Smooth muscle cell (in vitro differentiated cells): ENCODE data around the gene CDK11A. TPM values are rescaled to one million over a fixed set of nuclear protein-coding genes. Genes with fewer than 3 reads are reported as not detected.

Experiments
- DNase-seq: peaks from one replicate; lab custom pipeline; 2025; ENCODE audit not compliant: unreplicated experiment; lab: John Stamatoyannopoulos, UW
- H2AFZ ChIP-seq: fragments of 200-600 bp; sonication (generic); 2 replicates; pipeline ENCODE4 v1.6.0; 2016; ENCODE audit warnings: antibody characterized with exemption, low read depth, mild to moderate bottlenecking
- H3F3A ChIP-seq: fragments of 200-600 bp; sonication (generic); 2 replicates; pipeline ENCODE4 v1.6.0; 2017; ENCODE audit warnings: antibody characterized with exemption, low read depth
- H3K27ac ChIP-seq: fragments of 200-600 bp; sonication (generic); 2 replicates; pipeline ENCODE4 v1.5.1; 2016; ENCODE audit warnings: low read depth, mild to moderate bottlenecking
- H3K27me3 ChIP-seq: fragments of 200-600 bp; sonication (generic); 2 replicates; pipeline ENCODE4 v1.6.1; 2016; ENCODE audit warnings: low read depth, mild to moderate bottlenecking
- H3K36me3 ChIP-seq: fragments of 200-600 bp; sonication (generic); 2 replicates; pipeline ENCODE4 v1.5.1; 2016; ENCODE audit warnings: low read depth
- H3K4me1 ChIP-seq: fragments of 200-600 bp; sonication (generic); 2 replicates; pipeline ENCODE4 v1.5.1; 2016; ENCODE audit warnings: low read depth
- H3K4me2 ChIP-seq: fragments of 200-600 bp; sonication (generic); 2 replicates; pipeline ENCODE4 v1.6.0; 2016; ENCODE audit warnings: mild to moderate bottlenecking
- H3K4me3 ChIP-seq: fragments of 200-600 bp; sonication (generic); 2 replicates; pipeline ENCODE4 v1.5.1; 2016; ENCODE audit warnings: mild to moderate bottlenecking
- H3K79me2 ChIP-seq: fragments of 200-600 bp; sonication (generic); 2 replicates; pipeline ENCODE4 v1.6.0; 2016; ENCODE audit warnings: low read depth, mild to moderate bottlenecking
- H3K9ac ChIP-seq: fragments of 200-600 bp; sonication (generic); 2 replicates; pipeline ENCODE4 v1.6.0; 2016; ENCODE audit warnings: low read depth
- H3K9me3 ChIP-seq: fragments of 200-600 bp; sonication (generic); replicated peaks from 2 replicates; pipeline ENCODE4 v1.5.1; 2016; ENCODE audit warnings: low read depth
- H4K20me1 ChIP-seq: fragments of 200-600 bp; sonication (generic); 2 replicates; pipeline ENCODE4 v1.6.0; 2016; ENCODE audit warnings: low read depth
- WGBS: methylation state at CpG from one replicate; pipeline ENCODE4 v1.1.7; 2016; ENCODE audit warnings: low lambda C conversion rate; 5-methylcytosine and 5-hydroxymethylcytosine counted together
- polyA plus RNA-seq: library from polyadenylated mRNA; unstranded; fragments of >200 nt; fragmentation: Nextera tagmentation; extraction: Ambion mirVana; gene quantifications from 2 replicates; pipeline ENCODE4 v1.2.1, GENCODE V29; 2016
- total RNA-seq: library from RNA; depleted of rRNA; stranded (reverse); fragments of >200 nt; gene quantifications from 2 replicates; pipeline ENCODE4 v1.2.3, GENCODE V29; 2014
- TF ChIP-seq, protein P1 (sequence below): fragments of 200-600 bp; sonication (generic); IDR thresholded peaks from 2 replicates; pipeline ENCODE4 v1.5.1; 2017; ENCODE audit warnings: borderline replicate concordance, mild to moderate bottlenecking, antibody characterized with exemption; ENCODE audit not compliant: insufficient read depth, poor library complexity, severe bottlenecking

CDK11A gene
- total and polyA plus RNA-seq, 2 experiments from 2014 or later, result 19.8 to 20.9 TPM

DNA sequence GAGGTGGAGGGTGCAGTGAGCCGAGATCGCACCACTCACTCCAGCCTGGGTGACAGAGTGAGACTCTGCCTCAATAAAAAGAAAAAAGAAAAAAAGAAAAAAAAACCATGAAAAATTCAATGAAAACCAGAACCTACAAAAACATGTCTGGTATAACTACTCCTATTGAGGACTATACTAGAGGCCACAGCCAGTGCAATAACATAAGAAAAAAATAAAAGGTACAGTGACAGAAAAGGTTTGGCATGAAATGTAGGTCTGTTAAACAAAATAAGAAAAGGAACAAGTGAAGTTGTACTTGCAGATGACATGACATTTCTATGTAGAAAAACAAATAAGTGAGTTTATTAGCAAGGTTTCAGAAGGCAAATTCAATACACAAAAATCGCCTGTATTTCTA lies 45.9 kb upstream of the CDK11A start:
- Histone ChIP-seq H3K9me3 (no peaks in the 10 kb centered on the region), H3K9ac (no peak overlapping the region), H3K4me2 (no peak overlapping the region), H3K36me3 (no peaks in the 10 kb centered on the region), H3K27me3 (no peaks in the 10 kb centered on the region), H3K4me3 (no peak overlapping the region), H3K79me2 (peaks cover 98% of the 10 kb centered on the region), H3K4me1 (no peaks in the 10 kb centered on the region), H2AFZ (no peak overlapping the region), H4K20me1 (peaks cover 67% of the 10 kb centered on the region), H3K27ac (no peak overlapping the region), H3F3A (no peaks in the 10 kb centered on the region)
- DNase-seq, result no peak
- WGBS, result 98% methylated on average over 3 of the region's 3 CpGs
- TF ChIP-seq, protein P1, sequence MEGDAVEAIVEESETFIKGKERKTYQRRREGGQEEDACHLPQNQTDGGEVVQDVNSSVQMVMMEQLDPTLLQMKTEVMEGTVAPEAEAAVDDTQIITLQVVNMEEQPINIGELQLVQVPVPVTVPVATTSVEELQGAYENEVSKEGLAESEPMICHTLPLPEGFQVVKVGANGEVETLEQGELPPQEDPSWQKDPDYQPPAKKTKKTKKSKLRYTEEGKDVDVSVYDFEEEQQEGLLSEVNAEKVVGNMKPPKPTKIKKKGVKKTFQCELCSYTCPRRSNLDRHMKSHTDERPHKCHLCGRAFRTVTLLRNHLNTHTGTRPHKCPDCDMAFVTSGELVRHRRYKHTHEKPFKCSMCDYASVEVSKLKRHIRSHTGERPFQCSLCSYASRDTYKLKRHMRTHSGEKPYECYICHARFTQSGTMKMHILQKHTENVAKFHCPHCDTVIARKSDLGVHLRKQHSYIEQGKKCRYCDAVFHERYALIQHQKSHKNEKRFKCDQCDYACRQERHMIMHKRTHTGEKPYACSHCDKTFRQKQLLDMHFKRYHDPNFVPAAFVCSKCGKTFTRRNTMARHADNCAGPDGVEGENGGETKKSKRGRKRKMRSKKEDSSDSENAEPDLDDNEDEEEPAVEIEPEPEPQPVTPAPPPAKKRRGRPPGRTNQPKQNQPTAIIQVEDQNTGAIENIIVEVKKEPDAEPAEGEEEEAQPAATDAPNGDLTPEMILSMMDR, result no peak

DNA sequence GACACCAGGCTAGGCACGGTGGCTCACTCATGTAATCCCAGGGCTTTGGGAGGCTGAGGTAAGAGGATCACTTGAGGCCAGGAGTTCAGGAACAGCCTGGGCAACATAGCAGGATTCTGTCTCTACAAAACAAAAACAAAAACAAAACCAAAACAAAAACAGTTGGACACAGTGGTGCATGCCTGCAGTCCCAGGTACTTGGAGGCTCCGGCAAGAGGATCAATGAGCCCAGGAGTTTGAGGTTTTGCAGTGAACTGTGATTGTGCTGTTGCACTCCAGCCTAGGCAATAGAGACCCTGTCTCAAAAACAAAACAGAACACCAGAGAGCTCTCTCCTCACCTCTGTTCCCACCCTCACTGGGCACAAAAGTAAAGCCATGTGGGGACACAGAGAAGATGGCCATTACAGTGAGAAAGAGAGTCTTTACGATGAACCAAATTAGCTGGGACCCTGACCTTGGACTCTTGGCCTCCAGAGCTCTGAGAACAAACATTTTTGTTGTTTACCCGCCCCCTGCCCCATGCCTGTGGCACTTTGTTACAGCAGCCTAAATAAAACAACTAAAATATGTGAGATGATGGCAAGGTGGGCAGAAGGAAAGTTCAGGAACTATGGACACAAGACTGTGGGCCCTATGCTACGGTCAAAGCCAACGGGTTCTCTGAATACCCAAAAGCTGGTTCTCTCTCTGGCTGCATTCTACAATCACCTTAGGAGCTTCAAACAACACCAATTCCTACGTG lies 44.3 kb upstream of the CDK11A start:
- no peaks in the 10 kb centered on the region for H3K9me3 ChIP-seq
- no peak for DNase-seq
- H2AFZ ChIP-seq, result no peak overlapping the region
- H3K4me2 ChIP-seq, result no peak overlapping the region
- no peak overlapping the region for H3K9ac ChIP-seq
- no peak overlapping the region for H3K4me3 ChIP-seq
- H3K27me3 ChIP-seq, result no peaks in the 10 kb centered on the region
- H4K20me1 ChIP-seq, result peaks cover 74% of the 10 kb centered on the region
- H3K4me1 ChIP-seq, result no peaks in the 10 kb centered on the region
- no peaks in the 10 kb centered on the region for H3F3A ChIP-seq
- peaks cover 94% of the 10 kb centered on the region for H3K79me2 ChIP-seq
- TF ChIP-seq, protein P1, result no peak
- WGBS, result 98% methylated on average over 7 of the region's 7 CpGs
- H3K36me3 ChIP-seq, result no peaks in the 10 kb centered on the region
- no peak overlapping the region for H3K27ac ChIP-seq

DNA sequence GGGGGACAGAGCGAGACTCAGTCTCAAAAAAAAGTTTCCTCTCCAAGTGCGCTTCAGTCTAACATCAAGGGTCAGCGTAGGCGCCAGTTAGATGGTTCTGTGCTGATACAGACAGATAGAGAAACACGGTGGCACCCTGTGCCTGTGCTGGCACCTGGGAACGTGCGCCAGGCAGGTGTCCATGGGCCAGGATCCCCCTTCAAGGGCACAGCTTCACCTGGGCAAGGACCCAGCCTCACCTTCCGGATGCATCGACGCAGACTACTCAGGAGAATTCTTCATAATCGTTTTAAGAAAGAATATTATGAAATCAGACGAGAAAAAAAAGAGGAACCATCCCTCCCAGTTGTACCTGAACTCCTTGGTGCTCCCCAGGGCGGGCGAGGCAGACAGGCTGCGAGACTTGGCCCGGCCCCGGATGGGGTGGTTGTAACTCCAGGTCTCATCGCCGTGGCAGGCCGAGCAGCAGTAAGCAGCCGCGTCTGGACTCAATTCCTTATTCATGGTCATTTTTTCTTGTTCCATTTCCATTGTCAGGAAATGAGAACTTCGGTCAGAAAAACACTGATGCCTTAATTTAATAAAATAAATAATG lies 40.8 kb upstream of the CDK11A start:
- no peaks in the 10 kb centered on the region for H3K4me1 ChIP-seq
- H3K36me3 ChIP-seq, result no peaks in the 10 kb centered on the region
- peaks cover 68% of the 10 kb centered on the region for H3K79me2 ChIP-seq
- TF ChIP-seq, protein P1, result no peak
- no peaks in the 10 kb centered on the region for H3K9me3 ChIP-seq
- no peak overlapping the region for H2AFZ ChIP-seq
- H3K9ac ChIP-seq, result no peak overlapping the region
- WGBS, result 98% methylated on average over 23 of the region's 23 CpGs
- H3K27ac ChIP-seq, result no peak overlapping the region
- H3K4me3 ChIP-seq, result no peak overlapping the region
- H3K27me3 ChIP-seq, result no peaks in the 10 kb centered on the region
- DNase-seq, result no peak
- H3K4me2 ChIP-seq, result no peak overlapping the region
- peaks cover 85% of the 10 kb centered on the region for H4K20me1 ChIP-seq
- no peaks in the 10 kb centered on the region for H3F3A ChIP-seq
